GM21360 (cell line): Measurements from ENCODE around the gene RASAL1.

Source experiments
- ATAC-seq: cut with Tn5 transposase; IDR thresholded peaks from one replicate; pipeline ENCODE4 v1.9.1; 2021; ENCODE audit warnings: mild to moderate bottlenecking, moderate library complexity; ENCODE audit not compliant: unreplicated experiment

RASAL1 gene

GRCh38 chr12:113099364-113099763 is 36.2 kb downstream of the RASAL1 start:
- no peak for ATAC-seq

- peak; percentile 64 for ATAC-seq
These were observed 37.0 kb downstream of the RASAL1 start for GRCh38 chr12:113098441-113099028.

- no peak for ATAC-seq
These were observed 37.7 kb downstream of the RASAL1 start for GRCh38 chr12:113097716-113098440.

GRCh38 chr12:113096675-113097461 is 38.7 kb downstream of the RASAL1 start:
- no peak for ATAC-seq

GRCh38 chr12:113095405-113095804 is 40.2 kb downstream of the RASAL1 start:
- no peak for ATAC-seq

GRCh38 chr12:113094738-113095137 is 40.8 kb downstream of the RASAL1 start:
- no peak for ATAC-seq

- no peak for ATAC-seq
These were observed 42.0 kb downstream of the RASAL1 start for GRCh38 chr12:113093409-113094101.

GRCh38 chr12:113092607-113093408 is 42.8 kb downstream of the RASAL1 start:
- no peak for ATAC-seq

GRCh38 chr12:113091506-113091905 is 44.1 kb downstream of the RASAL1 start:
- no peak for ATAC-seq

GRCh38 chr12:113090740-113091139 is 44.8 kb downstream of the RASAL1 start:
- ATAC-seq: no peak

GRCh38 chr12:113089839-113090238 is 45.7 kb downstream of the RASAL1 start:
- no peak for ATAC-seq

GRCh38 chr12:113088971-113089756 is 46.4 kb downstream of the RASAL1 start:
- no peak for ATAC-seq

GRCh38 chr12:113088037-113088436 is 47.5 kb downstream of the RASAL1 start:
- no peak for ATAC-seq

- no peak for ATAC-seq
These were observed 48.4 kb downstream of the RASAL1 start for GRCh38 chr12:113087193-113087592.

- no peak for ATAC-seq
These were observed 49.1 kb downstream of the RASAL1 start for GRCh38 chr12:113086249-113087164.

- ATAC-seq: no peak
These were observed 51.6 kb downstream of the RASAL1 start for GRCh38 chr12:113083863-113084435.

- ATAC-seq: no peak
These were observed 52.9 kb downstream of the RASAL1 start for GRCh38 chr12:113082486-113083148.

- no peak for ATAC-seq
These were observed 53.7 kb downstream of the RASAL1 start for GRCh38 chr12:113081873-113082272.
